ENCODE data around the gene STAG1.

- TF ChIP-seq CTCF (conservative IDR thresholded peaks at IDR 0.05 in 1 of 2, IDR thresholded peaks at IDR 0.05 in 1 of 2; ENCODE audit: extremely low read depth in 1 of 2, insufficient read depth in 1 of 2, low read depth in 1 of 2, low read length in 2 of 2) (no peak), EZH2 (IDR thresholded peaks at IDR 0.05; ENCODE audit: borderline replicate concordance, low read length) (no peak)
These were observed 21.4 kb downstream of the STAG1 start for GRCh38 chr3:136730595-136731273.

All from mammary epithelial cell (primary cell).